ENCODE measurements around the gene C3orf49. TPM values are rescaled to one million over a fixed set of nuclear protein-coding genes. Genes with fewer than 3 reads are reported as not detected.

Gene C3orf49
- total and polyA plus RNA-seq, 9 of the 15 experiments (the other 6 are each of a cell fraction or from before 2014, with no cell fraction given): not detected

DNA sequence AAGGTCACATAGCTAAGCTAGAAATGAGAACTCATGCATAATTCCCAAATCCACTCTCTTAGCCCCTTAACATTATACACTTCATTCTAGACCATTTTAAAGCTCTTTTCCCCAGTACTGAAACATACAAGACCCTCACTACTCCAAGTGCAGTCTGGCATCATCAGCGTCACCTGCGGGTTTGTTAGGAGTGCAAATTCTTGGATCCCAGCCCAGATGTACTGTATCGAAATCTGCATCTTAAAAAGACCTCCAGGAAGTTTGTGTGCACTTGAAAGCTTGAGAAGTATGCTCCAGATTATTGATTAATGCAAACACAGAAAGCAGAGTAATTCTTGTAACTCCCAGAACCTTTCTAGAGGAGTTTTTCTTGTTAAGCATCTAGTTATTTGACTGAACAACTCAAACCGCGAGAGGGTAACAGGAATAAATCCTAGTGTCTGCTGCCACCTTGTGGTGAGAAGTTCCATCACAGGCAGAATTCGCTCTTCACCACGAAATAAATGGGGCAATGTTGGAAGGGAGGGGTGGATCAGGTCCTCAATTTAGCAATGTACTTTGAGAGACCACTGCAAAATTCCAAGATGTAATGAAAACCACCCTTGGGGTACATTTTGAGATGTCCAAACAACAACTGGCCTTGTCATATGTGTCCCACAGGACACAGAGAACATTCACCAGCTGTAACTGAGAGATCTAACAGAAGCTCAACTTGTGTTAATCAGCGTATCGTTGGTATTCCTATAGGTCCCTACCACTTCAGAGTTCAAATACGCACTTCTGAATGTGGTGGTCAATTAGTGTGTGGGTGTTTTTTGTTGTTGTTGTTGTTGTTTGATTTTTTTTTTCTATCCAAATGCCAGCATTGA is 583 bp upstream of the C3orf49 start:
- no peak overlapping the region for H3K4me2 ChIP-seq (ENCODE audit: insufficient read depth, low read length)
- no peaks in the 10 kb centered on the region for H3K9me1 ChIP-seq (ENCODE audit: control insufficient read depth, insufficient read depth, low read length)
- no TSS peak for BruUV-seq (replicated peaks)
- H3K27me3 ChIP-seq (ENCODE audit: control insufficient read depth in 2 of 2, insufficient read depth in 2 of 2, low read length in 2 of 2): no peaks in the 10 kb centered on the region
- no peak overlapping the region for H3K4me3 ChIP-seq
- no peak overlapping the region for H3K9ac ChIP-seq (ENCODE audit: insufficient read depth in 1 of 2, low read depth in 2 of 2, low read length in 2 of 2)
- H3K9me3 ChIP-seq (replicated peaks; ENCODE audit: control insufficient read depth, insufficient read depth, low read depth, low read length): no peaks in the 10 kb centered on the region
- no peaks in the 10 kb centered on the region for H3K36me3 ChIP-seq (ENCODE audit: control insufficient read depth, insufficient read depth, low read length)
- peak; percentile 78 for ATAC-seq
- intact Hi-C loops (cut with micrococcal nuclease): loop anchor here (1.0 kb wide), 1 partner anchor 469 kb away; no protein-coding TSS in a partner anchor
- no peaks in the 10 kb centered on the region for H3K4me1 ChIP-seq (replicated peaks in 1 of 2; ENCODE audit: control insufficient read depth in 2 of 2, insufficient read depth in 2 of 2, low read length in 2 of 2)
- 20% methylated on average over 10 of the region's 10 CpGs for WGBS (ENCODE audit: insufficient coverage, low coverage, missing lambda C conversion rate)
- no peaks in the 10 kb centered on the region for H4K20me1 ChIP-seq (replicated peaks; ENCODE audit: control insufficient read depth, insufficient read depth, low read length)
- in situ Hi-C loops (cut with MboI): loop anchor here (5.0 to 10.0 kb wide), 2 partner anchors 466 to 1194 kb away; no protein-coding TSS in a partner anchor
- H3K27ac ChIP-seq (ENCODE audit: extremely low read depth, low read depth, low read length): no peak overlapping the region
- DNase-seq (ENCODE audit: extremely low read depth in 1 of 4, low spot score in 3 of 4): peak; percentile 37 to 51 (median 46)
- H3K79me2 ChIP-seq (ENCODE audit: control insufficient read depth, insufficient read depth, low read length): no peaks in the 10 kb centered on the region
- ChIA-PET CTCF (ENCODE audit: low intra/inter-chr PET ratio) (interaction anchor here (0.6 to 1.8 kb wide), 4 partner anchors 158 to 649 kb away, joined by 4 to 8 read pairs (median 6); no protein-coding TSS in a partner anchor), POLR2A (interaction anchor here (0.6 kb wide), 2 partner anchors 17 to 45 kb away, joined by 3 read pairs; partner anchors contain the start of genes ATXN7 and THOC7)
- H2AFZ ChIP-seq (ENCODE audit: low read depth, low read length): no peak overlapping the region
- FAIRE-seq: peak; percentile 87
- TF ChIP-seq TRIM25 (IDR thresholded peaks at IDR 0.05; ENCODE audit: borderline replicate concordance): no peak
- TF ChIP-seq RAD21 (CRISPR knock-in tag; conservative IDR thresholded peaks at IDR 0.05 in 1 of 2, IDR thresholded peaks at IDR 0.05 in 1 of 2): peak; percentile 66 to 73
- TF ChIP-seq SMC3 (conservative IDR thresholded peaks at IDR 0.05; ENCODE audit: insufficient read depth, low read depth, low read length): peak; percentile 41; the same call in 1 of the 2 replicates
- no peak for TF ChIP-seq TCF7 (IDR thresholded peaks at IDR 0.05; ENCODE audit: borderline replicate concordance)
- TF ChIP-seq, protein P1, sequence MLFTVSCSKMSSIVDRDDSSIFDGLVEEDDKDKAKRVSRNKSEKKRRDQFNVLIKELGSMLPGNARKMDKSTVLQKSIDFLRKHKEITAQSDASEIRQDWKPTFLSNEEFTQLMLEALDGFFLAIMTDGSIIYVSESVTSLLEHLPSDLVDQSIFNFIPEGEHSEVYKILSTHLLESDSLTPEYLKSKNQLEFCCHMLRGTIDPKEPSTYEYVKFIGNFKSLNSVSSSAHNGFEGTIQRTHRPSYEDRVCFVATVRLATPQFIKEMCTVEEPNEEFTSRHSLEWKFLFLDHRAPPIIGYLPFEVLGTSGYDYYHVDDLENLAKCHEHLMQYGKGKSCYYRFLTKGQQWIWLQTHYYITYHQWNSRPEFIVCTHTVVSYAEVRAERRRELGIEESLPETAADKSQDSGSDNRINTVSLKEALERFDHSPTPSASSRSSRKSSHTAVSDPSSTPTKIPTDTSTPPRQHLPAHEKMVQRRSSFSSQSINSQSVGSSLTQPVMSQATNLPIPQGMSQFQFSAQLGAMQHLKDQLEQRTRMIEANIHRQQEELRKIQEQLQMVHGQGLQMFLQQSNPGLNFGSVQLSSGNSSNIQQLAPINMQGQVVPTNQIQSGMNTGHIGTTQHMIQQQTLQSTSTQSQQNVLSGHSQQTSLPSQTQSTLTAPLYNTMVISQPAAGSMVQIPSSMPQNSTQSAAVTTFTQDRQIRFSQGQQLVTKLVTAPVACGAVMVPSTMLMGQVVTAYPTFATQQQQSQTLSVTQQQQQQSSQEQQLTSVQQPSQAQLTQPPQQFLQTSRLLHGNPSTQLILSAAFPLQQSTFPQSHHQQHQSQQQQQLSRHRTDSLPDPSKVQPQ (CRISPR knock-in tag; IDR thresholded peaks at IDR 0.05; ENCODE audit: borderline replicate concordance): no peak
- no peak for TF ChIP-seq SIRT6 (IDR thresholded peaks at IDR 0.05; ENCODE audit: low read depth, low read length)
- no peak for TF ChIP-seq WHSC1 (IDR thresholded peaks at IDR 0.05; ENCODE audit: low read length)
- no peak for TF ChIP-seq IFI16 (CRISPR knock-in tag; IDR thresholded peaks at IDR 0.05)
- TF ChIP-seq GABPB1 (CRISPR knock-in tag; IDR thresholded peaks at IDR 0.05): no peak
- no peak for TF ChIP-seq BACH1 (tag; IDR thresholded peaks at IDR 0.05)
- TF ChIP-seq ZNF717 (CRISPR knock-in tag; IDR thresholded peaks at IDR 0.05): no peak
- TF ChIP-seq MBD2 (IDR thresholded peaks at IDR 0.05; ENCODE audit: borderline replicate concordance, low read depth): no peak
- no peak for TF ChIP-seq NEUROD1 (IDR thresholded peaks at IDR 0.05; ENCODE audit: borderline replicate concordance, low read depth, low read length, partially characterized antibody)
- no peak for TF ChIP-seq TGIF2 (CRISPR knock-in tag; IDR thresholded peaks at IDR 0.05)
- TF ChIP-seq POLR3G (IDR thresholded peaks at IDR 0.05; ENCODE audit: extremely low read depth, insufficient read length, insufficient replicate concordance): no peak

Data from K562 (cell line).